NCI-H2107 treated with DMSO at 0.1 percent for 48 hours (cell line): Measurements from ENCODE around the gene SLN.

Experiments used
- DNase-seq: peaks from one replicate; lab custom pipeline; 2025; ENCODE audit not compliant: unreplicated experiment; lab: John Stamatoyannopoulos, UW

Gene SLN

GRCh38 chr11:107688322-107688918, 23.4 kb downstream of the SLN start:
- no peak for DNase-seq

- DNase-seq: no peak
Measured at GRCh38 chr11:107683807-107684206, 28.0 kb downstream of the SLN start.

- DNase-seq: no peak
Measured at GRCh38 chr11:107683061-107683460, 28.8 kb downstream of the SLN start.

- no peak for DNase-seq
Measured at GRCh38 chr11:107682572-107682971, 29.3 kb downstream of the SLN start.

GRCh38 chr11:107682171-107682570, 29.7 kb downstream of the SLN start:
- no peak for DNase-seq

GRCh38 chr11:107679255-107680024, 32.4 kb downstream of the SLN start:
- no peak for DNase-seq

GRCh38 chr11:107678632-107678971, 33.3 kb downstream of the SLN start:
- no peak for DNase-seq

GRCh38 chr11:107677924-107678631, 33.8 kb downstream of the SLN start:
- no peak for DNase-seq

GRCh38 chr11:107676336-107677057, 35.4 kb downstream of the SLN start:
- DNase-seq: no peak

GRCh38 chr11:107675902-107676301, 36.0 kb downstream of the SLN start:
- DNase-seq: no peak

GRCh38 chr11:107669893-107670601, 41.8 kb downstream of the SLN start:
- no peak for DNase-seq

GRCh38 chr11:107669191-107669740, 42.6 kb downstream of the SLN start:
- DNase-seq: no peak

GRCh38 chr11:107666911-107667613, 44.8 kb downstream of the SLN start:
- no peak for DNase-seq

- no peak for DNase-seq
Measured at GRCh38 chr11:107665018-107665417, 46.8 kb downstream of the SLN start.

- DNase-seq: no peak
Measured at GRCh38 chr11:107661656-107662055, 50.2 kb downstream of the SLN start.

GRCh38 chr11:107660066-107660465, 51.8 kb downstream of the SLN start:
- no peak for DNase-seq

- no peak for DNase-seq
Measured at GRCh38 chr11:107659310-107659709, 52.5 kb downstream of the SLN start.
